GM18505 (cell line): ENCODE data around the gene ENTPD8.

Source experiments
- ATAC-seq: cut with Tn5 transposase; IDR thresholded peaks from one replicate; pipeline ENCODE4 v1.9.1; 2021; ENCODE audit not compliant: unreplicated experiment
- POLR2A ChIP-seq: IDR thresholded peaks from 4 replicates; pipeline ENCODE4 v1.6.1; 2011; ENCODE audit warnings: borderline replicate concordance; ENCODE audit not compliant: insufficient read depth, insufficient read length; ENCODE audit errors: extremely low read depth

Gene ENTPD8

GRCh38 chr9:137465720-137466388, 24.7 kb upstream of the ENTPD8 start:
- TF ChIP-seq POLR2A, result no peak
- ATAC-seq, result no peak

DNA sequence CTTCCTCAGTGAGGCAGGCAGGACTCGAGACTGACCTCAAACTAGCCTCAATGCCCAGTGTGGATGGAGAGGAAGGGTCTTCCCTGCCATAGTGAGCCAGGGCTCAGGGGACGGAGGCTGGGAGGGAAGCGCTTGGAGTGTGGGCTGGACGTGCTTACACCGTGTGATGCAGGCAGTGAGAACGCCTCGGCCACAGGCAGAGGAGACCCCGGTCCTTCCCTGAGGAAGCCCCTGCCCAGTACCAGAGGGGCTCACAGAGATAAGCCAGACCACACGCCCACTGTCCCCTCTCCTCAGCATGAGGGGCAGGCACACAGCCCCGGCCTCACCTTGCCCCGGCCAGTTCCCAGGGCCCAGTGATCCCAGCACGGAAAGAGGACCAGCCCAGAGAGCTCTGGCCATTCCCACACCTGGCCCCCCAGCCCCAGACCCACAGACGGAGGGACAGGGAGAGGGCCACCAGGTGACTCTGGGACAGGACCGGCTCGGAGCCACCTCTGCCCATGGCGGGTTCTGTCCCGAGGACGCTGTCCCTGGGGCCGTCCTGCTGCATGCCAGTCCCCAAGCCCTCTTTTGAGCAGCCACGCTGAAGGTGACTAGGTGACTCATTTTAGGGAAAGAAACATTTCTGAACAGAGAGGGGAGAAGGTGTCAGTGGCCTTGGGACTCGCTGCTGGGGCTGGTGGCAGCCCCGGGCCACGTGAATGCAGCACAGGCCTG, 24.0 kb upstream of the ENTPD8 start:
- ATAC-seq, result no peak

GRCh38 chr9:137464291-137464999, 23.3 kb upstream of the ENTPD8 start:
- no peak for ATAC-seq

More for the DNA sequence above, 24.0 kb upstream of the ENTPD8 start:
- no peak for TF ChIP-seq POLR2A

DNA sequence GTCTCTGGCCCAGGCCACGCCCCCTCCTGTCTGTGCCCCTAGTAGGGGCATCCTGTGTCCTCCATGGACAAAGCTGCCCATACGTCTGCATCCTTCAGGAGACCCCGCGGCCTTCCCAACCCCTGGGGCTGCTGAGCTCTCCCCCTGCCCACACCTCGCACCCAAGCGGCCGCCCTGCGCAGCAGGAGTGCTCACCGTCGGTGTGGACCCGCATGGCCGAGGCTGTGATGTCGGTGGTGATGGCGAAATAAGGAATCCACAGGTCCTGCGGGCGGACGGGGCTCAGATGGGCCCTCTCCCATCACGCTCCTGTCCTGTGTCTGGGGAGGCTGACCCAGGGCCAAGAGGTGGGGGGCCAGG, 22.8 kb upstream of the ENTPD8 start:
- TF ChIP-seq POLR2A, result no peak
- no peak for ATAC-seq

More at GRCh38 chr9:137464291-137464999, 23.3 kb upstream of the ENTPD8 start:
- TF ChIP-seq POLR2A, result no peak

DNA sequence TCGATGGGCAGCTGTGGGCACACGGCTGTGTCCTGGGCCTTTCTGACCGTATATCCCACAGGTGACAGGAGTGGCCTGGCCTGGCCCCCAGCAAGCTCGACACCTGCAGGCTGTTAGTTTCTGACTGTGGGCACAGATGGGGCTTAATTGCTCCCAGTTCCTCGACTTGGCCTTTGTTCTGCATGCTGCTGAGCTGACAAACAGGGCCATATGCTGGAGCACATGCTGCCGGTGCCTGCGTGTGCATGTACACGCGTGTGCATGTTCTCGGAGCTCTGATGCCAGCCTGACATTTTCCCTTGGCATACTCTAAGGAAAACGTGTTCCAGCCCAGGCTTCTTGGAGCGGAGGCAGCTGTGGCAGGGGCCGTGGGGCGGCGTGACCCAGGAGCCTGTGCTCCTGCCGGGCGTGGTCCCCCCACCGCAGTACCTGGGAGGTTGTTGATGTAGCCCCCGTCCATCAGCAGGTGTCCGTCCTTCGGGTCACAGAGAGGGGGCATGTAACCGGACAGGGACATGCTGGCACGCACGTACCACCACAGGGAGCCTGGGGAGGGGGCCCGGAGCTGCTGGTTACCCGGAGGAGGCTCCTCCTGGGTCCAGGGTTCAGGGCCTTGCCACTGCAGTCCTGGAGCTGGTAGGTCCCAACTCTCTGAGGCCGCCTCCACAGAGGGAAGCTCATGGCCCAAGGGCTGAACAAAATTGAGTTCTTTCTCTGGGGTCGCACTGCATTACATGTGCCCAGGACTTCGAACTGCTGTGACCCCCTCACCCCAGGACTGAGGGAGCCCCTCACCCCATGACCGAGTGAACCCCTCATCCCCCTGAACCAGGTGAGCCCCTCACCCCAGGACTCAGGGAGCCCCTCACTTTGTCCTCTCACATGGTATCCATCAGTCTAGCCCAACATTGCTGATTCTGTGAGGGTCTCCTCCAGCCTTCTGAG, 22.1 kb upstream of the ENTPD8 start:
- no peak for ATAC-seq
- TF ChIP-seq POLR2A, result no peak

DNA sequence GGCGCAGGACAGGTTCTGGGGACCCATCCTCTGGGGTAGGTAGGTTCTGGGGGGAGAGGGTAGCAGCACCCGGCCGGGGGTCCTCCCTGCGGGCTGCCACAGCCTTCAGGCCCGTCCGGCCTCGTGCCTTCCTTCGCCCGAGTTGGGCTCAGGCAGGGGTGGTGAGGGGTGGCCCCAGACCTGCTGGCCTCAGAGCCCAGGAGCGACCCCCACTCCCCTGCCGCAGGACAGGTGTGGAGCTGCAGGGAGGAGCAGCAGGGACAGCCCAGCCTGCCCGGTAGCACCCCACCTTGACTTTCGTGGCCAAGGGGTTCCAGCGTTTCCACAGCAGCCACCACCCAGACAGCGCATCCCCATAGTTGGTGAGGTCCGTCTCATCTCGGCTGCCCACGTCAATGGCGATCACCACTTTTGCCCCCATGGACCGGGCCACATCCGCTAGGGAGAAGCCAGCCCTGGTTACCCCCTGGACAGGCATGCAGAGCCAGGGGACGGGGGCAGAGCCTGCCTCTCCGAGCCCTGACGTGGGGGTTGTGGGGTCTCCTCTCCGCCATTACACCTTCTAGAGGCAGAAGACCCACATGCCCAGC, 21.3 kb upstream of the ENTPD8 start:
- no peak for TF ChIP-seq POLR2A
- ATAC-seq, result no peak

DNA sequence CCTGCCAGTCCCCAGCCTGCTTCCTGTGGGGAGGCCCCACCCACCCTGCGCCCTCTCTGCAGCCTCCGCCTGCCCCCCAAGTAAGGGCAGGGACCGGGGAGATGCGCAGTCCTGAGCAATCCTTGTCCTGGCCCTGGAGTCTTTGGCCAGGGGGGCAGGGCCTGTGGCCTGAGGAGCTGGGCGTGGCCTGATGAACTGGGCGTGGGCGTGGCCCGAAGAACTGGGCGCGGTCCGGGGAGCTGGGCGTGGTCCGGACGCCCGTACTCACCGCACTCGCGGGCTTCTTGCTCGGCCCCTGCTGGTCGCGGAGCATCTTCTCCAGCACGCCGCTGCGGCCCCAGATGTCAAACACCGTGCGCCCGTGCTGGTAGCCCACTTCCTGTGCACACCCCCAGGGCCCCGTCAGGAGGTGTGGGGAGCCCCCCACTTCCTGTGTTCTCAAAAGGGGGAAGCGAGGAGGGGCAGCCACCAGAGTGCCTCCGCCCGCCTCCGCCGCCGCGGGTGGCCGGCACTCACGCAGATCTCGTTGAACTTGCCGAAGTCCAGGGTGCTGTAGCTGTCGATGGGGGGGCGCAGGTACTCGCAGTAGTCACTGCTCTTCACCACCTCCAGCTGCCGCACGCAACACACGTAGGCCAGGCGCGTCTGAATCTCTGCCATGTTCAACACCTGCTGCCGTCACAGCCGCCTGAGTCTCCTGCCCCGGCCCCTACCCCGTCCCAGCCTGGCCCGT, 20.7 kb upstream of the ENTPD8 start:
- peak; percentile 43 for ATAC-seq
- TF ChIP-seq POLR2A, result peak; percentile 31

GRCh38 chr9:137461316-137461662, 20.1 kb upstream of the ENTPD8 start:
- no peak for TF ChIP-seq POLR2A
- ATAC-seq, result no peak

DNA sequence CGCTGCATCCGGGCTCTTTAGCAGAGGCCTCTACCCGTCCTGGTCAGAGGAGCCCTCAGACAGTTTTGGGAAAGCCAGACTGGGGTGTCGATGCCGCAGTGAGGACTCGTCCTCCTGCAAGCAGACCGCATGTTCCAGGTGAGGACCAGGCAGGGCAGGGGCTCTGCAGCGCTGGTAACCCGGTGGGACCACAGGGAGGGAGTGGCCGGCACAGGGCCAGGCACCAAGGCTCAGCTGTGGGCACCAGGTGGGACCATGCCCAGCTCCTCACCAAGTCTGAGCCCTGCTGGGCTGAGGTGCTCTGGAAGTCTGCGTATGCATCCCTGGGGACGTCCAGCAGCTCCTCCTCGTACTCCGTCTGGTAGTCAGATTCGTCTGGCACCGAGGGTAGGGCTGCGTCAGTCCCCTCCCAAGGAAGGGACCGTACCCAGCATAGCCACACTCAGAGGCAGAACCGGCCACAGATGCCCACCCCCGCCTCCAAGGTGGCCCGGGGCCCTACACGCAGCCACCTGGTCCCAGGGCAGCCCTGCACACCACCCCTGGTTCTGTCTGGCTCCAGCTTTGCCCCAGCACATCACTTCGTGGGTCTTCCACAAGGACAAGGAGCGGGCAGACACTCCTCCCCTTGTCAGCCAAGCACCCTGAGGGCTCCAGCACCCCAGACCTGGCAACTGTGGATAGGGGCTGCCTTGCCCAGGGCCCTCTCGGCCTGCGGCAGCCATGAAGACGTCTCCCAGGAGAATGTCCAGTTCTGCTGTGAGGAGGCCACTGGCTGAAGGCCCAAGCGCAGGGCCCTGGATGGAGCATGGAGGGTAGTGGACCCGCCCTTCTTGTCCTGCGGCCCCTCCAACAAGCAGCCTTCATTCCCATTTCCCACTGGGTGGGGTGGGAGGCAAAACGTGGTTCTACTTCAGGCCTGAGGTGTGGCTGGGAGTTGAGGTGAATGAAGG, 19.5 kb upstream of the ENTPD8 start:
- no peak for ATAC-seq
- TF ChIP-seq POLR2A, result no peak

GRCh38 chr9:137459601-137460362, 18.6 kb upstream of the ENTPD8 start:
- no peak for TF ChIP-seq POLR2A
- no peak for ATAC-seq
